GM12875 (cell line): ENCODE results near the gene FLT1.

Experiments
- H3K4me3 ChIP-seq: one replicate; pipeline ENCODE4 v1.5.1; 2011; ENCODE audit warnings: low read depth, low read length, control low read depth
- TF ChIP-seq, protein P1 (sequence below): IDR thresholded peaks from 2 replicates; pipeline ENCODE4 v1.5.1; 2011; ENCODE audit warnings: low read depth, mild to moderate bottlenecking, control low read depth, inconsistent platforms, low read length, moderate library complexity, borderline replicate concordance; ENCODE audit not compliant: insufficient read depth

Gene FLT1

DNA sequence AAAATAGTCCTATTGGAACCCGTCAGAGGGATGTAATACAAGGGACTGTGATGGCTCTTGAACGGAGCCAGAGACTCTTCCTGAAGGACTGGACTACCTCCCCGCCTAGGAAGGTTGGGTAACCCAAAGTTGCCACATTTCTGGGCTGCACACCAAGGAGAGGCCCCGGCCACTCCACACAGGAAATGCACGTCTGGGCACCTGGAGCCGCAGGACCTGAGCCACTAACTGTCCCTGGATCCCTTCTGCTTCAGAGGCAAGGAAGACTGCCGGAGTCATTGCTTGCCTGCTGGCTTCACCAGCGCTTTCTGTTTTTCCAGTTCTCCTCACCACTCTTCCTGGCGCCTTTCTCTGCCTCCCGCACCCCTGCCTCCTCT is 1.2 kb upstream of the FLT1 start:
- H3K4me3 ChIP-seq, result no peak overlapping the region
- TF ChIP-seq, protein P1, sequence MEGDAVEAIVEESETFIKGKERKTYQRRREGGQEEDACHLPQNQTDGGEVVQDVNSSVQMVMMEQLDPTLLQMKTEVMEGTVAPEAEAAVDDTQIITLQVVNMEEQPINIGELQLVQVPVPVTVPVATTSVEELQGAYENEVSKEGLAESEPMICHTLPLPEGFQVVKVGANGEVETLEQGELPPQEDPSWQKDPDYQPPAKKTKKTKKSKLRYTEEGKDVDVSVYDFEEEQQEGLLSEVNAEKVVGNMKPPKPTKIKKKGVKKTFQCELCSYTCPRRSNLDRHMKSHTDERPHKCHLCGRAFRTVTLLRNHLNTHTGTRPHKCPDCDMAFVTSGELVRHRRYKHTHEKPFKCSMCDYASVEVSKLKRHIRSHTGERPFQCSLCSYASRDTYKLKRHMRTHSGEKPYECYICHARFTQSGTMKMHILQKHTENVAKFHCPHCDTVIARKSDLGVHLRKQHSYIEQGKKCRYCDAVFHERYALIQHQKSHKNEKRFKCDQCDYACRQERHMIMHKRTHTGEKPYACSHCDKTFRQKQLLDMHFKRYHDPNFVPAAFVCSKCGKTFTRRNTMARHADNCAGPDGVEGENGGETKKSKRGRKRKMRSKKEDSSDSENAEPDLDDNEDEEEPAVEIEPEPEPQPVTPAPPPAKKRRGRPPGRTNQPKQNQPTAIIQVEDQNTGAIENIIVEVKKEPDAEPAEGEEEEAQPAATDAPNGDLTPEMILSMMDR, result no peak

GRCh38 chr13:28495538-28496187 is 735 bp upstream of the FLT1 start:
- TF ChIP-seq, protein P1, result no peak
- no peak overlapping the region for H3K4me3 ChIP-seq

DNA sequence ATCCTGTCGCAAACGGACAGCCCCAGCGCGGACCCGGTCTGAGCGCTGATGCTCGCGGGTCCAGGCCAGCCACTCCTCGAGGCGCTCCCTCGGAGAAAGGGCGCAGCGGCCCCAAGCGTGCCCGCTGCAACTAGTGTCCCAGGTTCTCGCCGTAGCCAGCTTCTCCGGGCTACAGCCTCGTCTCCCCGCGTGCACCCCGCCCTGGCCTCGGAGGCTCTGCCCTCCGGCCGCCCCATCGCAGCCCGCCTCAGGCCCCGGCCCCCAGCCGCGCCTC is 487 bp downstream of the FLT1 start:
- peak overlapping the region; percentile 64 for H3K4me3 ChIP-seq
- TF ChIP-seq, protein P1, result no peak

DNA sequence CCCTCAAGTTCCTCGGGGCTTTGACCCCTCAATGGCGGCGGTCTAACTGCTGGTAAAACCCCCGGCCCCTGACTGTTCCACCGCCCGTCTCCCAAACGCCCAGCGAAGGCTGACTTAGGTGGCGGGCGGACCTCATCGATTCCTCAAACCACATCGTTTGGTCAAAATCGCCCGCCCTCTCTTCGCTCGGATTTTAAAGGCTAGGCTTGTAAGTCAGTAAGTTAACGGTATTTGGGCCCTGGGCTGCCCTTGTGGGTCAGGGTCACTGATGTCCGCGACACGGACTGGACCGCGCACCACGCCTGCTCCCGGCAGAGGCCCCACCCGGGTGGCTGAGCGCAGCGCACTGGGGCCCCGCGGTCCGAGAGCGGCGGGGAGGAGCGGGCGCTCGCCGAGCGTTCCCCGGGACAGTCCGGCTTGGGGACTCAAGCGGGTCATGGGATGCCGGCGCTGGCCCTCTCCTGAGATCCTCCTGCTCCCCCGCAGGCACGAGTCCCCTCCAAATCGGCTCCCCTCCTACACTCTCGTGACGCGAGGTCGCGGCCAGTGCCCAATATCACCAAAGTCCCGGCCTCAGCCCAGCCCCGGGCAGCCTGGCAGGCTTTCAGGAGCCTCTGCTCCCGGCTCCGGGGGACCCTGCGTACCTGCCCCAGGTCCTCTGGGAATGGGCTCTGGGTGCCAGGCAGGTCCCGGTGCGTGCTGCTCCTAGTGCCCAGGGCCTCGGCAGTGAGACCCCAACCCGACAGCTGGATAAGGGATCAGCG is 1.0 kb downstream of the FLT1 start:
- TF ChIP-seq, protein P1, result no peak
- peak overlapping the region; percentile 64 for H3K4me3 ChIP-seq

DNA sequence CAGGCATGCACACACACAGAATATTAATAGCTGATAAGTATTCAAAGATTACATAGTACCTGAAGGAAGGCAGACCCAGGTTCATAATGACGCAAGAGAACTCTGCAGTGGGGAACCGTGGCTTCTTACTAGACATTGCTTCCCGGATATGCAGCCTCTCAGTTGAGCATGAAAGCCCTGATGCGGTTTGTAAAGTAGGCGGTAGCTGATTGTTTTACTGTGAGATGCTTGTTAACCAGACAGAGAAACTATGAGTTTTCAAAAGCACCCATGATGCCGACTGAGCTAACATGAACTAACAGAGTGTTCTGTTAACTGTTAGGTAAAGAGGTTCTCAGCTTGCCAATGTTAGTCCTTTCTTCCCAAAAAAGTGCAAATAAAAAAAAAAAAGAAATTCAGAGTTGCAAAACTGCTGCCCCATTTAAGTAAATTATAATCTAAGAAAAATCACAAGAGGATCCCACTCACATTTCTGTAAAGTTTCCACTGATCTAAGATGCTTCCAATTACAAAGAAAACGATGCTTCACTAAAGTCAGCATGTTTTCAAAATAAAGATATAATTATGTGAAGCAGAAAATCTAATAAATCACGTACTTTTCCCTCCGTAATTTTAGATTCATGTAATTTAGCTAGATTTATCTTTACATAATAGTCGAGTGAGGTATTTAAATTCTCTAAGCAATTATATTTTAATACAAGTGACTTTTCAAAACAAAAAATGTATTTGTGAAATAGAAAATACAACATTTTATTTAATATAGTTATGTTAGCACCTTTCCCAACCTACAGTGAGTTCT is 2.2 kb downstream of the FLT1 start:
- no peak overlapping the region for H3K4me3 ChIP-seq
- TF ChIP-seq, protein P1, result no peak

DNA sequence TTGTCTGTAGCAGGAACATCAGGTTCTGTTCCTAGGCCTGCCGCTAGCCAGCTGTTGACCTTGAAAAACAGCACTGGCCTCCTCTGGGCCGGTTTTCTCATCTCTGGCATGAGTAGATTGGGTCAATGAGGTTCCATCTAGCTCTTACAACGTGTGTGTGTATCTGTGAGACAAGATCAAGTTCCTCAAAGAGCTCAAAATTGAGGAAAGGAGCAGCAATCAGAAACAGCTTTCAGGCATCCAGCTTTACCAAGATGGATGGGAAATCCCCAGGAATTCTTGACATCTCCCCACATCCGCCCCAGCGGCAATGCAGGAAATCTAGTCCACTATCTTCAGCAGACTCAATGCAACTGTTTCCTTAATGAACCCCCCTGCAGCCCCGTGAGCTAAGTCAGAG is 4.9 kb downstream of the FLT1 start:
- H3K4me3 ChIP-seq, result no peak overlapping the region

More for the DNA sequence above, 4.9 kb downstream of the FLT1 start:
- TF ChIP-seq, protein P1, result no peak
